ENCODE results near the gene SLC19A2. TPM values are rescaled to one million over a fixed set of nuclear protein-coding genes. Genes with fewer than 3 reads are reported as not detected.

Gene SLC19A2
- total RNA-seq, 2 experiments from 2014 or later = 3.6 to 3.7 TPM

DNA sequence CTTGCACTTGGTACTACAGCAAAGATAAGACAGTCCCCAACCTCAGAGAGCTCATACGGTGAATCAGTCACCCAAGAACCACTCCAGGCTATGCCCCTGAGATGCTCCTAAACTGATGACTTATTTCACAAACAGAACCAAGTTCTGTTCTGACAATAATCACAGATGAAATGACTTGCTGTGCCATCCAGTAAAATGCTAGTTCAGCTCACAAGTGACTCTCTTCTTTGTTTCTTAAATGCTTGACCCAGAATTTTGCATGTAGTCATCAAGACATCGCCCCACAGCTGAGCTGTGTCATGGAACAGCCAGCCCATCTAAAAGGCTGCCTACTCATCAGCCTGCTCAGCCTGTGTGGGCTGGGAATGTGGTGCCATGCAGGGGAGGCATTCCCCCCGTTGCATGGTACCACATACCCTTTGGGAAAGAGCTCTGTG lies 6.1 kb upstream of the SLC19A2 start:
- POLR2A ChIA-PET = no interaction called here
- Histone ChIP-seq H3K36me3 (ENCODE audit: insufficient read depth, low read length) (no peaks in the 10 kb centered on the region), H3K27ac (ENCODE audit: low read depth in 1 of 2, low read length in 2 of 2) (no peak overlapping the region), H3K27me3 (ENCODE audit: control insufficient read depth in 1 of 2, insufficient read depth in 2 of 2, low read length in 2 of 2) (peaks cover 0 to 6% of the 10 kb centered on the region in 2 experiments), H3K4me1 (ENCODE audit: insufficient read depth, low read length) (peaks cover 2% of the 10 kb centered on the region), H3K4me3 (ENCODE audit: low read length) (no peak overlapping the region), H3K9me3 (ENCODE audit: control insufficient read depth in 1 of 2, insufficient read depth in 1 of 2, low read length in 2 of 2) (no peaks in the 10 kb centered on the region)
- Mint-ChIP-seq H3K4me1 (ENCODE audit: low read depth) (peaks cover 10% of the 10 kb centered on the region), H3K36me3 (ENCODE audit: low read depth) (no peaks in the 10 kb centered on the region), H3K27me3 (peaks cover 11% of the 10 kb centered on the region), H3K4me3 (no peak overlapping the region), H3K27ac (no peak overlapping the region), H3K9me3 (no peaks in the 10 kb centered on the region)
- intact Hi-C loops (cut with DNase I, micrococcal nuclease) = no loop called here
- CTCF ChIA-PET = no interaction called here
- DNase-seq = no peak
- TF ChIP-seq, protein P1, sequence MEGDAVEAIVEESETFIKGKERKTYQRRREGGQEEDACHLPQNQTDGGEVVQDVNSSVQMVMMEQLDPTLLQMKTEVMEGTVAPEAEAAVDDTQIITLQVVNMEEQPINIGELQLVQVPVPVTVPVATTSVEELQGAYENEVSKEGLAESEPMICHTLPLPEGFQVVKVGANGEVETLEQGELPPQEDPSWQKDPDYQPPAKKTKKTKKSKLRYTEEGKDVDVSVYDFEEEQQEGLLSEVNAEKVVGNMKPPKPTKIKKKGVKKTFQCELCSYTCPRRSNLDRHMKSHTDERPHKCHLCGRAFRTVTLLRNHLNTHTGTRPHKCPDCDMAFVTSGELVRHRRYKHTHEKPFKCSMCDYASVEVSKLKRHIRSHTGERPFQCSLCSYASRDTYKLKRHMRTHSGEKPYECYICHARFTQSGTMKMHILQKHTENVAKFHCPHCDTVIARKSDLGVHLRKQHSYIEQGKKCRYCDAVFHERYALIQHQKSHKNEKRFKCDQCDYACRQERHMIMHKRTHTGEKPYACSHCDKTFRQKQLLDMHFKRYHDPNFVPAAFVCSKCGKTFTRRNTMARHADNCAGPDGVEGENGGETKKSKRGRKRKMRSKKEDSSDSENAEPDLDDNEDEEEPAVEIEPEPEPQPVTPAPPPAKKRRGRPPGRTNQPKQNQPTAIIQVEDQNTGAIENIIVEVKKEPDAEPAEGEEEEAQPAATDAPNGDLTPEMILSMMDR (IDR thresholded peaks at IDR 0.05) = no peak
- no peak for ATAC-seq (ENCODE audit: poor library complexity)

DNA sequence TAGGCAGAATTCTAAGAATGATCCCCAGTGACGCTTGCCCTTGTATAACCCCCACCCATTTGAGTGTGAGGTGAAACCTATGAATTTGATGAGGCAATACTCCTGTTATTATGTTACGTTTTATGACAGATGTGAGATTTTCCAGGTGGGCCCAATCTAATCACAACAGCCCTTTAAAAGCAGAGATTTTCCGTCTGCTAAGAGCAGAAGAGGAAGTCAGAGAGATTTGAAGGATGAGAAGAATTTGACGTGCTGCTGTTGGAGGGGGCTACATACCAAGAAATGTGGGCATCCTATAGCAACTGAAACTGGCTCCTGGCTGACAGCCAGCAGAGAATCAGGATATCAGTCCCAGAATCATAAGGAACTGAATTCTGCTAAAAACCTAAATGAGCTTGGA lies 2.4 kb upstream of the SLC19A2 start:
- Mint-ChIP-seq H3K4me3 (peak overlapping the region; percentile 70), H3K36me3 (ENCODE audit: low read depth) (peaks cover 13% of the 10 kb centered on the region), H3K27me3 (no peaks in the 10 kb centered on the region), H3K9me3 (no peaks in the 10 kb centered on the region), H3K4me1 (ENCODE audit: low read depth) (peaks cover 43% of the 10 kb centered on the region), H3K27ac (no peak overlapping the region)
- Histone ChIP-seq H3K27me3 (ENCODE audit: control insufficient read depth in 1 of 2, insufficient read depth in 2 of 2, low read length in 2 of 2) (no peaks in the 10 kb centered on the region), H3K4me3 (ENCODE audit: low read length) (no peak overlapping the region), H3K4me1 (ENCODE audit: insufficient read depth, low read length) (peaks cover 20% of the 10 kb centered on the region), H3K36me3 (ENCODE audit: insufficient read depth, low read length) (no peaks in the 10 kb centered on the region), H3K27ac (ENCODE audit: low read depth in 1 of 2, low read length in 2 of 2) (no peak overlapping the region), H3K9me3 (ENCODE audit: control insufficient read depth in 1 of 2, insufficient read depth in 1 of 2, low read length in 2 of 2) (no peaks in the 10 kb centered on the region)
- TF ChIP-seq, protein P1 (IDR thresholded peaks at IDR 0.05) = no peak
- ChIA-PET CTCF (no interaction called here), POLR2A (no interaction called here)
- intact Hi-C loops (cut with DNase I, micrococcal nuclease) = loop anchor here (5.0 to 10.0 kb wide), 7 partner anchors 121 to 1311 kb away; partner anchors contain the start of genes BLZF1 (in 2 of the 2), NME7 (in 2 of the 2), METTL18 (in 1 of the 2) and SCYL3 (in 1 of the 2)
- ATAC-seq (ENCODE audit: poor library complexity) (no peak), DNase-seq (no peak)

DNA sequence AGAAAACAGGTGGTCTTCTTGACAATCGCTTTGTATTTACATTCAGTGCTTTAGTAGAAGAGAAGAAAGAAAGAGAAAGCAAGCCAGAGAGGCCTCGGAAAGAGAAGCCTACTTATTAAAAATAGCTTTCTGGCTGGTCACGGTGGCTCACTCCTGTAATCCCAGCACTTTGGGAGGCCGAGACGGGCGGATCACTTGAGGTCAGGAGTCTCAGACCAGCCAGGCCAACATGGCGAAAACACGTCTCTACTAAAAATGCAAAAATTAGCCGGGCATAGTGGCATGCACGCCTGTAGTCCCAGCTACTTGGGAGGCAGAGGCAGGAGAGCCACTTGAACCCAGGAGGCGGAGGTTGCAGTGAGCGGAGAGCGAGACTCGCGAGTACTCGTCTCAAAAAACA lies 1.8 kb upstream of the SLC19A2 start:
- Histone ChIP-seq H3K9me3 (ENCODE audit: control insufficient read depth in 1 of 2, insufficient read depth in 1 of 2, low read length in 2 of 2) (no peaks in the 10 kb centered on the region), H3K36me3 (ENCODE audit: insufficient read depth, low read length) (no peaks in the 10 kb centered on the region), H3K27ac (ENCODE audit: low read depth in 1 of 2, low read length in 2 of 2) (no peak overlapping the region), H3K4me3 (ENCODE audit: low read length) (no peak overlapping the region), H3K4me1 (ENCODE audit: insufficient read depth, low read length) (peaks cover 20% of the 10 kb centered on the region), H3K27me3 (ENCODE audit: control insufficient read depth in 1 of 2, insufficient read depth in 2 of 2, low read length in 2 of 2) (no peaks in the 10 kb centered on the region)
- Mint-ChIP-seq H3K9me3 (no peaks in the 10 kb centered on the region), H3K4me3 (no peak overlapping the region), H3K27ac (no peak overlapping the region), H3K36me3 (ENCODE audit: low read depth) (peaks cover 13% of the 10 kb centered on the region), H3K27me3 (no peaks in the 10 kb centered on the region), H3K4me1 (ENCODE audit: low read depth) (peaks cover 46% of the 10 kb centered on the region)
- POLR2A ChIA-PET = no interaction called here
- ATAC-seq (ENCODE audit: poor library complexity) (no peak), DNase-seq (no peak)
- intact Hi-C loops (cut with DNase I, micrococcal nuclease) = loop anchor here (5.0 to 10.0 kb wide), 7 partner anchors 120 to 1310 kb away; partner anchors contain the start of genes BLZF1 (in 2 of the 2), NME7 (in 2 of the 2), METTL18 (in 1 of the 2) and SCYL3 (in 1 of the 2)
- CTCF ChIA-PET = no interaction called here
- TF ChIP-seq, protein P1 (IDR thresholded peaks at IDR 0.05) = no peak
